SU-DHL-6 (cell line): Measurements from ENCODE around the gene ABRACL.

Experiments
- H2AFZ ChIP-seq: fragments of 200-600 bp; sonication (generic); 2 replicates; pipeline ENCODE4 v1.6.1; 2014; ENCODE audit warnings: low read depth, mild to moderate bottlenecking, moderate library complexity, mixed read lengths, antibody characterized with exemption, low read length; ENCODE audit not compliant: severe bottlenecking
- H3F3A ChIP-seq: fragments of 200-600 bp; shearing (Covaris generic); 2 replicates; pipeline ENCODE4 v1.6.0; 2016; ENCODE audit warnings: antibody characterized with exemption, mild to moderate bottlenecking; ENCODE audit not compliant: insufficient read depth
- H3K27ac ChIP-seq: fragments of 200-600 bp; sonication (generic); 2 replicates; pipeline ENCODE4 v1.5.1; 2016; ENCODE audit warnings: low read depth, mild to moderate bottlenecking, low read length, moderate library complexity, mixed read lengths
- H3K27me3 ChIP-seq: fragments of 200-600 bp; sonication (generic), shearing (Covaris generic); 2 replicates; pipeline ENCODE4 v1.6.0; 2014; ENCODE audit warnings: mild to moderate bottlenecking, low read length
- H3K36me3 ChIP-seq: fragments of 200-600 bp; sonication (generic); 2 replicates; pipeline ENCODE4 v1.6.1; 2014; ENCODE audit warnings: mild to moderate bottlenecking, low read length, mixed read lengths
- H3K4me2 ChIP-seq: fragments of 300-600, 200-600 bp; shearing (Covaris generic), sonication (generic); 2 replicates; pipeline ENCODE4 v1.6.0; 2014; ENCODE audit warnings: low read length, low read depth, mild to moderate bottlenecking; ENCODE audit not compliant: poor library complexity, severe bottlenecking
- H3K4me3 ChIP-seq: fragments of 200-600 bp; sonication (generic); 2 replicates; pipeline ENCODE4 v1.5.1; 2014; ENCODE audit warnings: antibody characterized with exemption, low read length, mild to moderate bottlenecking, mixed read lengths; ENCODE audit not compliant: insufficient read depth, poor library complexity, severe bottlenecking
- H3K79me2 ChIP-seq: fragments of 200-600 bp; sonication (generic); 2 replicates; pipeline ENCODE4 v1.6.1; 2014; ENCODE audit warnings: mild to moderate bottlenecking, low read length, moderate library complexity; ENCODE audit not compliant: insufficient read depth
- H3K9ac ChIP-seq: fragments of 200-600 bp; sonication (generic); 2 replicates; pipeline ENCODE4 v1.7.0; 2014; ENCODE audit warnings: mild to moderate bottlenecking, low read length
- H3K9me2 ChIP-seq: fragments of 200-600 bp; sonication (generic); replicated peaks from 2 replicates; pipeline ENCODE4 v1.6.1; 2014; ENCODE audit warnings: low read length; ENCODE audit not compliant: insufficient read depth
- H3K9me3 ChIP-seq: fragments of 200-600 bp; sonication (generic); 2 replicates; pipeline ENCODE4 v1.6.1; 2014; ENCODE audit warnings: low read length, mixed read lengths; ENCODE audit not compliant: insufficient read depth
- H4K20me1 ChIP-seq: fragments of 200-600 bp; sonication (generic); 2 replicates; pipeline ENCODE4 v1.6.1; 2014; ENCODE audit warnings: low read depth, mild to moderate bottlenecking, antibody characterized with exemption, low read length, moderate library complexity, mixed read lengths
- CTCF ChIP-seq: fragments of 200-600 bp; sonication (generic); IDR thresholded peaks from one replicate; pipeline ENCODE4 v1.5.1; 2017; ENCODE audit warnings: antibody characterized with exemption, mild to moderate bottlenecking, low read length, moderate library complexity; ENCODE audit not compliant: insufficient read depth, poor library complexity, severe bottlenecking
- EZH2phosphoT487 ChIP-seq: fragments of 200-600 bp; sonication (generic), shearing (Covaris generic); conservative IDR thresholded peaks from 2 replicates; pipeline ENCODE4 v1.6.1; 2018; ENCODE audit warnings: mild to moderate bottlenecking, antibody characterized with exemption, low read length, moderate library complexity, mixed read lengths

The ABRACL gene

GRCh38 chr6:139060332-139060731 is 31.8 kb downstream of the ABRACL start:
- Histone ChIP-seq H3K36me3 (no peaks in the 10 kb centered on the region), H3K9me2 (no peaks in the 10 kb centered on the region), H3K27ac (no peak overlapping the region), H3K9ac (no peak overlapping the region), H3K79me2 (no peaks in the 10 kb centered on the region), H3K9me3 (no peaks in the 10 kb centered on the region), H3F3A (no peaks in the 10 kb centered on the region), H3K27me3 (no peaks in the 10 kb centered on the region), H4K20me1 (no peaks in the 10 kb centered on the region), H2AFZ (no peak overlapping the region), H3K4me2 (no peak overlapping the region), H3K4me3 (no peak overlapping the region)
- no peak for TF ChIP-seq CTCF
- no peak for TF ChIP-seq EZH2phosphoT487

GRCh38 chr6:139062932-139063646 is 34.5 kb downstream of the ABRACL start:
- Histone ChIP-seq H3K9ac (no peak overlapping the region), H2AFZ (no peak overlapping the region), H3K27ac (no peak overlapping the region), H3K27me3 (no peaks in the 10 kb centered on the region), H3K9me3 (no peaks in the 10 kb centered on the region), H3K4me3 (no peak overlapping the region), H3K9me2 (no peaks in the 10 kb centered on the region), H3K36me3 (no peaks in the 10 kb centered on the region), H3K79me2 (no peaks in the 10 kb centered on the region), H4K20me1 (no peaks in the 10 kb centered on the region), H3K4me2 (no peak overlapping the region), H3F3A (no peaks in the 10 kb centered on the region)
- no peak for TF ChIP-seq EZH2phosphoT487
- no peak for TF ChIP-seq CTCF

- Histone ChIP-seq H3K27ac (no peak overlapping the region), H3K27me3 (no peaks in the 10 kb centered on the region), H3K4me2 (no peak overlapping the region), H3K9me3 (no peaks in the 10 kb centered on the region), H4K20me1 (no peaks in the 10 kb centered on the region), H2AFZ (no peak overlapping the region), H3K36me3 (no peaks in the 10 kb centered on the region), H3K9me2 (no peaks in the 10 kb centered on the region), H3F3A (no peaks in the 10 kb centered on the region), H3K4me3 (no peak overlapping the region), H3K79me2 (no peaks in the 10 kb centered on the region), H3K9ac (no peak overlapping the region)
- TF ChIP-seq EZH2phosphoT487 (no peak), CTCF (no peak)
These were observed 36.6 kb downstream of the ABRACL start for GRCh38 chr6:139064981-139065665.
